ENCODE data around the gene ZSWIM7. TPM values are rescaled to one million over a fixed set of nuclear protein-coding genes. Genes with fewer than 3 reads are reported as not detected.

The ZSWIM7 gene
- total RNA-seq, 1 experiment from 2014 or later: 19.1 TPM

DNA sequence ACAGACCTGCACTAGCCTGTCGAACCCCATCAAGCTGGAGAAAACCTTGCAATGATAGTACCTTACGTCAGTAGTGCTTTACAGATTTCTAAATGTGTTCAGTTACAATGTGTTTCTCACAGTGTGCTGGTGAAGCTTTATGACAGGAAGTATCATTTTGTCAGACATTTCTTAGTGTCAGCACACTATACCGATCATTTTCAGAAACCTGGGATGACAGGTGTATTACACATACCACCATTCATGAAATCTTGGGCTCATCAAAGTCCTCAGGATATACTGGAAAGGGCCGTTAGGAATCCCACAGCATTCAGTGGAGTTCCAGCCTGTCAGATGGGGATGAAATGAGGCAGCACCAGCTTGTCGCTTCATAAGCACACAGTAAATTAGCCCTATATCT is 27.4 kb upstream of the ZSWIM7 start:
- no peak overlapping the region for H3K4me2 ChIP-seq
- no peaks in the 10 kb centered on the region for H3K9me3 ChIP-seq (ENCODE audit: insufficient read depth, low read depth)
- H3K4me3 ChIP-seq: no peak overlapping the region
- H4K20me1 ChIP-seq (ENCODE audit: insufficient read depth): no peaks in the 10 kb centered on the region
- ChIA-PET CTCF (interaction anchor here (0.6 kb wide), 1 partner anchor 182 kb away, joined by 4 read pairs; no protein-coding TSS in a partner anchor), POLR2A (ENCODE audit: unreplicated experiment) (no interaction called here)
- no peak overlapping the region for H2AFZ ChIP-seq
- intact Hi-C loops (cut with micrococcal nuclease; ENCODE audit: unreplicated experiment): no loop called here
- H3K36me3 ChIP-seq (ENCODE audit: low read depth): peaks cover 61% of the 10 kb centered on the region
- H3K4me1 ChIP-seq (replicated peaks; ENCODE audit: insufficient read depth): peaks cover 25% of the 10 kb centered on the region
- DNase-seq: no peak
- H3K79me2 ChIP-seq (ENCODE audit: low read depth): 0 out of 2 replicates have a peak, but pooled peaks cover 3% of the 10 kb centered on the region
- no TSS peak for BruUV-seq (replicated peaks)
- H3F3A ChIP-seq (ENCODE audit: insufficient read depth, low read depth): peaks cover 71% of the 10 kb centered on the region
- TF ChIP-seq EZH2 (IDR thresholded peaks at IDR 0.05; ENCODE audit: low read depth): no peak
- TF ChIP-seq, protein P1, sequence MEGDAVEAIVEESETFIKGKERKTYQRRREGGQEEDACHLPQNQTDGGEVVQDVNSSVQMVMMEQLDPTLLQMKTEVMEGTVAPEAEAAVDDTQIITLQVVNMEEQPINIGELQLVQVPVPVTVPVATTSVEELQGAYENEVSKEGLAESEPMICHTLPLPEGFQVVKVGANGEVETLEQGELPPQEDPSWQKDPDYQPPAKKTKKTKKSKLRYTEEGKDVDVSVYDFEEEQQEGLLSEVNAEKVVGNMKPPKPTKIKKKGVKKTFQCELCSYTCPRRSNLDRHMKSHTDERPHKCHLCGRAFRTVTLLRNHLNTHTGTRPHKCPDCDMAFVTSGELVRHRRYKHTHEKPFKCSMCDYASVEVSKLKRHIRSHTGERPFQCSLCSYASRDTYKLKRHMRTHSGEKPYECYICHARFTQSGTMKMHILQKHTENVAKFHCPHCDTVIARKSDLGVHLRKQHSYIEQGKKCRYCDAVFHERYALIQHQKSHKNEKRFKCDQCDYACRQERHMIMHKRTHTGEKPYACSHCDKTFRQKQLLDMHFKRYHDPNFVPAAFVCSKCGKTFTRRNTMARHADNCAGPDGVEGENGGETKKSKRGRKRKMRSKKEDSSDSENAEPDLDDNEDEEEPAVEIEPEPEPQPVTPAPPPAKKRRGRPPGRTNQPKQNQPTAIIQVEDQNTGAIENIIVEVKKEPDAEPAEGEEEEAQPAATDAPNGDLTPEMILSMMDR (conservative IDR thresholded peaks at IDR 0.05): no peak
- peak overlapping the region; percentile 97 for H3K27ac ChIP-seq
- H3K9me2 ChIP-seq (ENCODE audit: insufficient read depth): no peaks in the 10 kb centered on the region
- no peaks in the 10 kb centered on the region for H3K27me3 ChIP-seq (ENCODE audit: insufficient read depth, low read depth)

DNA sequence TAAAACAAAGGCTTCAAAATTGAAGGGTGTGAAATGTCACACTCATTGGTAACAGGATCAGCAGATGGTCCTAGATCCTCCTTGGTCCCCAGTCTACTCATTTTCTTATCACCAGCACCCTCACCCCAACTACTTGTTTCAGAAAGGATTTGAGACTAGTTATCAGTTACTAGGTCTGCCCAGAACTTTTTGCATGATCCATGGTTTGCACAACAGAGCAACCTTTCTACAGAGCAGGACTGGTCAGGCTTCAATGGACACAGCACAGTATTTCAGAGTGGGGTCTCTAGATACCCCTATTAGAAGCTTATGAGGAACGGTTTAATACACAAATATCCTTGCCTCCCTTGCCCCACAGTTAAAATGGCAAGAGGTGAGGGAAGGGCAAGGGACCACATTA is 25.7 kb upstream of the ZSWIM7 start:
- ChIA-PET POLR2A (ENCODE audit: unreplicated experiment) (interaction anchor here (0.6 kb wide), 1 partner anchor 16 kb away, joined by 4 read pairs; no protein-coding TSS in a partner anchor), CTCF (no interaction called here)
- H3K4me1 ChIP-seq (replicated peaks; ENCODE audit: insufficient read depth): peaks cover 25% of the 10 kb centered on the region
- H3K27ac ChIP-seq: no peak overlapping the region
- no peak for DNase-seq
- no peak overlapping the region for H2AFZ ChIP-seq
- H3K79me2 ChIP-seq (ENCODE audit: low read depth): no peaks in the 10 kb centered on the region
- intact Hi-C loops (cut with micrococcal nuclease; ENCODE audit: unreplicated experiment): no loop called here
- no peak for TF ChIP-seq EZH2 (IDR thresholded peaks at IDR 0.05; ENCODE audit: low read depth)
- TF ChIP-seq, protein P1 (conservative IDR thresholded peaks at IDR 0.05): no peak
- no TSS peak for BruUV-seq (replicated peaks)
- no peaks in the 10 kb centered on the region for H3K27me3 ChIP-seq (ENCODE audit: insufficient read depth, low read depth)
- H3K9me3 ChIP-seq (ENCODE audit: insufficient read depth, low read depth): no peaks in the 10 kb centered on the region
- no peak overlapping the region for H3K4me3 ChIP-seq
- no peaks in the 10 kb centered on the region for H4K20me1 ChIP-seq (ENCODE audit: insufficient read depth)
- peaks cover 50% of the 10 kb centered on the region for H3K36me3 ChIP-seq (ENCODE audit: low read depth)
- H3K4me2 ChIP-seq: no peak overlapping the region
- no peaks in the 10 kb centered on the region for H3K9me2 ChIP-seq (ENCODE audit: insufficient read depth)
- H3F3A ChIP-seq (ENCODE audit: insufficient read depth, low read depth): peaks cover 62% of the 10 kb centered on the region

DNA sequence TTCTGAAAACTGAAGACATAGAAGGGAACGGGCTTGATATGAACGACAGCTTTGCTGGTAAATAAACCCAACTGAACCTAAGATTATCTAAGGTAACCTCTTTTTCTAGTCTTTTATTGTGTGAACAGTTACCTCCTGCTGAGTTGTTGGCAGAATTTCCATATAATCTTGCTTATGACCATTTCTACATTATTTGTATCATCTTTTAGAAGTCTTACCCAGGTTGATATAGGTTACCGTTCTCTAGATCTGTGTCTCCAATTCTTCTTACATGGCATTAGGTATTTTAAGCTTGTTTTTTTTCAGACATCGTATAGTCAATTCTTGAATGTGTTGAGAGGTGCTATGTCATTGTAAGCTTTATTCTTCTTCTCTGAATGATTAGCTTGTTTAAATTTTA is 24.4 kb upstream of the ZSWIM7 start:
- Histone ChIP-seq H3K36me3 (ENCODE audit: low read depth) (peaks cover 38% of the 10 kb centered on the region), H2AFZ (no peak overlapping the region), H3K27me3 (ENCODE audit: insufficient read depth, low read depth) (no peaks in the 10 kb centered on the region), H3K4me3 (no peak overlapping the region), H3K9me3 (ENCODE audit: insufficient read depth, low read depth) (no peaks in the 10 kb centered on the region), H3K27ac (no peak overlapping the region), H3F3A (ENCODE audit: insufficient read depth, low read depth) (peaks cover 51% of the 10 kb centered on the region), H4K20me1 (ENCODE audit: insufficient read depth) (no peaks in the 10 kb centered on the region), H3K4me2 (no peak overlapping the region), H3K9me2 (ENCODE audit: insufficient read depth) (no peaks in the 10 kb centered on the region), H3K79me2 (ENCODE audit: low read depth) (0 out of 2 replicates have a peak, but pooled peaks cover 6% of the 10 kb centered on the region), H3K4me1 (replicated peaks; ENCODE audit: insufficient read depth) (peaks cover 20% of the 10 kb centered on the region)
- ChIA-PET POLR2A (ENCODE audit: unreplicated experiment) (no interaction called here), CTCF (no interaction called here)
- DNase-seq: no peak
- intact Hi-C loops (cut with micrococcal nuclease; ENCODE audit: unreplicated experiment): no loop called here
- BruUV-seq (replicated peaks): no TSS peak
- no peak for TF ChIP-seq EZH2 (IDR thresholded peaks at IDR 0.05; ENCODE audit: low read depth)
- TF ChIP-seq, protein P1 (conservative IDR thresholded peaks at IDR 0.05): no peak
